Colonic mucosa (tissue), 4 donors: ENCODE measurements around the gene SNX8. TPM values are rescaled to one million over a fixed set of nuclear protein-coding genes. Genes with fewer than 3 reads are reported as not detected.

ENCODE experiments used
- DNase-seq: peaks from one replicate; pipeline ENCODE4 v3.0.0-alpha.2; 2020
- H3K27ac ChIP-seq: fragments of 200-600 bp; one replicate; pipeline ENCODE4 v1.8.0; 2021
- H3K27me3 ChIP-seq: fragments of 200-600 bp; one replicate; pipeline ENCODE4 v1.8.0; 2021
- H3K36me3 ChIP-seq: fragments of 200-600 bp; one replicate; pipeline ENCODE4 v1.8.0; 2021
- H3K4me1 ChIP-seq: fragments of 200-600 bp; one replicate; pipeline ENCODE4 v1.8.0; 2021; ENCODE audit warnings: mild to moderate bottlenecking
- H3K4me3 ChIP-seq: fragments of 200-600 bp; one replicate; pipeline ENCODE4 v1.8.0; 2021
- H3K9ac ChIP-seq, 2 donors: one replicate each; pipeline ENCODE4 v1.7.0; 2013; ENCODE audit warnings: control low read depth in 2 of 2, low read depth in 2 of 2, low read length in 2 of 2
- H3K9me3 ChIP-seq: fragments of 200-600 bp; one replicate; pipeline ENCODE4 v1.8.0; 2021
- intact Hi-C: fragments of 100-400 bp; cut with DNase I; formaldehyde crosslinking; loops from one replicate; pipeline ENCODE4 v1.14.1; 2022
- total RNA-seq, 2 donors: library from RNA; stranded (reverse); fragmentation: NEBNext Ultra II Directional in 1 of 2; extraction: Animal tissue kit (Norgen Biotek cat#: 25700) in 1 of 2; gene quantifications; one replicate each; pipeline ENCODE4 v1.2.1, GENCODE V29; 2021
- TF ChIP-seq, protein P1 (sequence below): fragments of 200-600 bp; IDR thresholded peaks from one replicate; pipeline ENCODE4 v1.8.0; 2022; ENCODE audit warnings: antibody characterized with exemption, mild to moderate bottlenecking
- donor health status: healthy.
- donor health status: DM: no; HTN: no; CAD: no.
- donor health status: DM: no; HTN: no; CAD: no.

SNX8 gene
- total RNA-seq, 2 donors from 2014 or later = 22.4 to 36.7 TPM

DNA sequence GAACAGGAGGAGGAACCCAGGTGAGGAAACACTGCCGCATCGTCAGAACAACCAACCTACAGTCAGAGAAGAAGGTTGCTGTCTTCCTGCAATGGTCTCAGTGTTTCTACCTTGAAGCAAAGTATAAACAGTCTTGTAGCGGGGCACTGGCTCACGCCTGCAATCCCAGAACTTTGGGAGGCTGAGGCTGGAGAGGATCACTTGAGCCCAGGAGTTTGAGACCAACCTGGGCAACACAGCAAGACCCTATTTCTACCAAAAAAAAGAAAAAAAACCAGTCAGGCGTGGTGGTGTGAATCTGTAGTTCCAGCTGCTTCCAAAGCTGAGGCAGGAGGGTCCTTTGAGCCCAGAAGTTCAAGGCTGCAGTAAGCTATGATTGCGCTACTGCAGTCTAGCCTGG, 23.4 kb downstream of the SNX8 start:
- no peaks in the 10 kb centered on the region for H3K36me3 ChIP-seq

DNA sequence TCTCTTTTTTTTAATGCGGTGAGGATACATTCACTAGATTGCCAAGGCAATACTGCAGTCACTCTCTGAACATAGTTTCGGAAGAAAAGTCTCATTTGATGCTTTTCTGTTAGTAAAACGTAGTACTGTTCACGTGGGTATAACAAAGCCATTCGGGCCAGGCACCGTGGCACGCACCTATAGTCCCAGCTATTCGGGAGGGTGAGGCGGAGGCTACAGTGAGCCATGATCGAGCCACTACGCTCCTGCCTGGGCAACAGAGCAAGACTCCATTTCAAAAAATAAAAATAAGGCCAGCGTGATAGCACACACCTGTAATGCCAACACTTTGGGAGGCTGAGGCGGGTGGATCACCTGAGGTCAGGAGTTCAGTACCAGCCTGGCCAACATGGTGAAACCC, 24.6 kb downstream of the SNX8 start:
- H3K9me3 ChIP-seq = no peaks in the 10 kb centered on the region
- no peaks in the 10 kb centered on the region for H3K27me3 ChIP-seq
- no peak for DNase-seq
- H3K4me3 ChIP-seq = no peak overlapping the region
- intact Hi-C loops = no loop called here
- no peak overlapping the region for H3K27ac ChIP-seq
- no peaks in the 10 kb centered on the region for H3K4me1 ChIP-seq
- TF ChIP-seq, protein P1, sequence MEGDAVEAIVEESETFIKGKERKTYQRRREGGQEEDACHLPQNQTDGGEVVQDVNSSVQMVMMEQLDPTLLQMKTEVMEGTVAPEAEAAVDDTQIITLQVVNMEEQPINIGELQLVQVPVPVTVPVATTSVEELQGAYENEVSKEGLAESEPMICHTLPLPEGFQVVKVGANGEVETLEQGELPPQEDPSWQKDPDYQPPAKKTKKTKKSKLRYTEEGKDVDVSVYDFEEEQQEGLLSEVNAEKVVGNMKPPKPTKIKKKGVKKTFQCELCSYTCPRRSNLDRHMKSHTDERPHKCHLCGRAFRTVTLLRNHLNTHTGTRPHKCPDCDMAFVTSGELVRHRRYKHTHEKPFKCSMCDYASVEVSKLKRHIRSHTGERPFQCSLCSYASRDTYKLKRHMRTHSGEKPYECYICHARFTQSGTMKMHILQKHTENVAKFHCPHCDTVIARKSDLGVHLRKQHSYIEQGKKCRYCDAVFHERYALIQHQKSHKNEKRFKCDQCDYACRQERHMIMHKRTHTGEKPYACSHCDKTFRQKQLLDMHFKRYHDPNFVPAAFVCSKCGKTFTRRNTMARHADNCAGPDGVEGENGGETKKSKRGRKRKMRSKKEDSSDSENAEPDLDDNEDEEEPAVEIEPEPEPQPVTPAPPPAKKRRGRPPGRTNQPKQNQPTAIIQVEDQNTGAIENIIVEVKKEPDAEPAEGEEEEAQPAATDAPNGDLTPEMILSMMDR = no peak
- no peak overlapping the region for H3K9ac ChIP-seq
- H3K36me3 ChIP-seq = no peaks in the 10 kb centered on the region

More for the DNA sequence above, 23.4 kb downstream of the SNX8 start:
- H3K4me3 ChIP-seq = no peak overlapping the region
- intact Hi-C loops = no loop called here
- no peaks in the 10 kb centered on the region for H3K4me1 ChIP-seq
- H3K9ac ChIP-seq = no peak overlapping the region
- H3K27me3 ChIP-seq = no peaks in the 10 kb centered on the region
- H3K9me3 ChIP-seq = no peaks in the 10 kb centered on the region
- H3K27ac ChIP-seq = no peak overlapping the region
- no peak for DNase-seq
- TF ChIP-seq, protein P1 = no peak

GRCh38 chr7:2289111-2289586, 25.1 kb downstream of the SNX8 start:
- DNase-seq = no peak
- no peaks in the 10 kb centered on the region for H3K27me3 ChIP-seq
- no peaks in the 10 kb centered on the region for H3K36me3 ChIP-seq
- H3K27ac ChIP-seq = no peak overlapping the region
- H3K9me3 ChIP-seq = no peaks in the 10 kb centered on the region
- no peaks in the 10 kb centered on the region for H3K4me1 ChIP-seq
- intact Hi-C loops = no loop called here
- TF ChIP-seq, protein P1 = no peak
- H3K4me3 ChIP-seq = no peak overlapping the region
- H3K9ac ChIP-seq = no peak overlapping the region

DNA sequence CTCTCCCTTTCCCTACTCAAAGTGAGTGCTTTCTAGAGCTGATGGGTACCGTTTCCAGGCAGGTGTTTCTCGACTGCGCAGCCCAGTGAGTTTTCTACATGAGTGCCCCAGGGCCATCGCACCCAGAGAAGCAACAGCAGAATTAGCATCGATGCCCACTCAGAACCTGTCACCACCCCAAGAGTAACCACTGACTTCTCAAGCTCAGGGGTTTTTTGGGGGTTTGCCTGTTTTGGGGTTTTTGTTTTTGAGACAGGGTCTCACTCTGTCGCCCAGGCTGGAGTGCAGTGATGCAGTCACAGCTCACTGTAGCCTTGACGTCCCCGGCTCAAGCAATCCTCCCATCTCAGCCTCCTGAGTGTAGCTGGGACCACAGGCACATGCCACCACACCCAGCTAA, 25.7 kb downstream of the SNX8 start:
- Histone ChIP-seq H3K27me3 (no peaks in the 10 kb centered on the region), H3K27ac (no peak overlapping the region), H3K9ac (no peak overlapping the region), H3K4me3 (no peak overlapping the region), H3K9me3 (no peaks in the 10 kb centered on the region), H3K4me1 (no peaks in the 10 kb centered on the region), H3K36me3 (no peaks in the 10 kb centered on the region)
- intact Hi-C loops = no loop called here
- TF ChIP-seq, protein P1 = no peak
- DNase-seq = no peak

DNA sequence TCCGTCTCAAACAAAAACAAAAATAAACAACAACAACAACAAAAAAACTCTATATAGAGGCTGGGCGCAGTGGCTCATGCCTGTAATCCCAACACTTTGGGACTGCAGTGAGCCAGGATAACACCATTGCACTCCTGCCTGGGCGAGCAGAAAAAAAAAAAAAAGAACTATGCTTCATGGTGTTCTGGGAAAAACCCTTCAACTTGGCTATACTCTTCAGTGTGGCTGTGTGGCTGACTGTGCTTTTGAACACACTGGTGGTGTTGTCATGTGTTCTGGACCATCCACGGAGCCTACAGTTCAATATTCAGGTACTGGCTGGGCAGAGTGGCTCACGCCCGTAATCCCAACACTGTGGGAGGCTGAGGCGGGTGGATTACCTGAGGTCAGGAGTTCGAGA, 26.5 kb downstream of the SNX8 start:
- H3K27me3 ChIP-seq = no peaks in the 10 kb centered on the region
- TF ChIP-seq, protein P1 = no peak
- DNase-seq = no peak
- H3K4me1 ChIP-seq = no peaks in the 10 kb centered on the region
- H3K4me3 ChIP-seq = no peak overlapping the region
- H3K27ac ChIP-seq = no peak overlapping the region
- H3K36me3 ChIP-seq = no peaks in the 10 kb centered on the region
- no peaks in the 10 kb centered on the region for H3K9me3 ChIP-seq
- no peak overlapping the region for H3K9ac ChIP-seq
- intact Hi-C loops = no loop called here
